ENCODE measurements around the gene TXN2.
"Not testable (repeated sequence)": the region's sequence is repeated elsewhere in the genome, so short reads cannot be mapped to it uniquely, and the experiment has no call there.

TXN2 gene

GRCh38 chr22:36481393-36482168 is at the start of gene TXN2:
TXN2 (minus strand) TSS chr22:36481640; CDS start chr22:36480837, 803 bp downstream.
- DNase-seq = peak; percentile 97

GRCh38 chr22:36528795-36529751 is 47.6 kb upstream of the TXN2 start, which contains the start of gene EIF3D:
EIF3D (minus strand) TSS chr22:36529166; CDS start chr22:36526121, 3,045 bp downstream.
- peak; percentile 99 for DNase-seq

GRCh38 chr22:36528341-36528740 is 46.9 kb upstream of the TXN2 start:
- DNase-seq = peak; percentile 56

- no peak for DNase-seq
Measured at GRCh38 chr22:36522662-36523061, 41.2 kb upstream of the TXN2 start.

- DNase-seq = no peak
Measured at GRCh38 chr22:36520423-36520822, 39.0 kb upstream of the TXN2 start.

- not testable (repeated sequence) for DNase-seq
Measured at GRCh38 chr22:36519906-36520305, 38.5 kb upstream of the TXN2 start.

- DNase-seq = no peak
Measured at GRCh38 chr22:36514766-36515165, 33.3 kb upstream of the TXN2 start.

- no peak for DNase-seq
Measured at GRCh38 chr22:36512991-36513390, 31.6 kb upstream of the TXN2 start.

- DNase-seq = no peak
Measured at GRCh38 chr22:36512333-36512732, 30.9 kb upstream of the TXN2 start.

GRCh38 chr22:36510966-36511881 is 29.8 kb upstream of the TXN2 start:
- peak; percentile 31 for DNase-seq

- no peak for DNase-seq
Measured at GRCh38 chr22:36510384-36510783, 28.9 kb upstream of the TXN2 start.

- no peak for DNase-seq
Measured at GRCh38 chr22:36507518-36508010, 26.1 kb upstream of the TXN2 start.

- DNase-seq = peak; percentile 93
Measured at GRCh38 chr22:36506637-36507517, 25.4 kb upstream of the TXN2 start, which contains the start of gene FOXRED2. FOXRED2 (minus strand) TSS chr22:36507040; CDS start chr22:36506422, 618 bp downstream.

GRCh38 chr22:36505998-36506635 is 24.7 kb upstream of the TXN2 start:
- no peak for DNase-seq

- DNase-seq = no peak
Measured at GRCh38 chr22:36497910-36498665, 16.6 kb upstream of the TXN2 start.

GRCh38 chr22:36493690-36494110 is 12.3 kb upstream of the TXN2 start:
- DNase-seq = peak; percentile 4

- DNase-seq = no peak
Measured at GRCh38 chr22:36492109-36492508, 10.7 kb upstream of the TXN2 start.

- no peak for DNase-seq
Measured at GRCh38 chr22:36491155-36491554, 9.7 kb upstream of the TXN2 start.

GRCh38 chr22:36486619-36487384 is 5.4 kb upstream of the TXN2 start:
- peak; percentile 66 for DNase-seq
